Body of pancreas (tissue), 4 donors: ENCODE results near the gene ZNF862. TPM values are rescaled to one million over a fixed set of nuclear protein-coding genes. Genes with fewer than 3 reads are reported as not detected.
"Not testable (repeated sequence)": the region's sequence is repeated elsewhere in the genome, so short reads cannot be mapped to it uniquely, and the experiment has no call there.

Source experiments
- ATAC-seq: fragments of 150-250 bp; one replicate; pipeline ENCODE4 v1.9.1; 2016
- DNase-seq, 4 donors: peaks; one replicate each; pipeline ENCODE4 v3.0.0-alpha.2; 2019
- H3K27ac ChIP-seq, 4 donors: fragments of 200-600 bp; sonication (generic); 1 replicate in 3 of 4; 2 replicates in 1 of 4; pipeline versions ENCODE4 v1.5.1 to v1.6.1; 2016 to 2019; ENCODE audit warnings: mild to moderate bottlenecking in 1 of 4, mixed read lengths in 1 of 4, moderate library complexity in 1 of 4
- H3K27me3 ChIP-seq, 2 donors: fragments of 200-600 bp; sonication (generic); one replicate each; pipeline ENCODE4 v1.6.0; 2016; ENCODE audit warnings: mild to moderate bottlenecking in 1 of 2
- H3K36me3 ChIP-seq, 2 donors: fragments of 200-600 bp; sonication (generic); replicated peaks in 1 of 2; 2 replicates each; pipeline ENCODE4 v1.5.1; 2016; ENCODE audit warnings: low read depth in 2 of 2; ENCODE audit not compliant: insufficient read depth in 1 of 2
- H3K4me1 ChIP-seq: fragments of 200-600 bp; sonication (generic); one replicate; pipeline ENCODE4 v1.6.0; 2016
- H3K4me3 ChIP-seq, 2 donors: fragments of 200-600 bp; sonication (generic); 1 replicate in 1 of 2; 2 replicates in 1 of 2; pipeline ENCODE4 v1.5.1; 2016 to 2019
- H3K9me3 ChIP-seq, 3 donors: fragments of 200-600 bp; sonication (generic); 1 replicate in 2 of 3; 2 replicates in 1 of 3; pipeline ENCODE4 v1.5.1; 2016
- CTCF ChIP-seq, 7 experiments: fragments of 450-650 bp in 4 of 7; fragments of 200-600 bp in 3 of 7; sonication (generic) in 3 of 7; IDR thresholded peaks; one replicate each; pipeline ENCODE4 v1.5.1; 2016 to 2019; ENCODE audit warnings: antibody characterized with exemption in 7 of 7
- POLR2A ChIP-seq, 3 donors: fragments of 450-650 bp; IDR thresholded peaks; one replicate each; pipeline ENCODE4 v1.6.1; 2016; ENCODE audit warnings: antibody characterized with exemption in 3 of 3, mild to moderate bottlenecking in 2 of 3
- WGBS, 2 donors: methylation state at CpG; one replicate each; pipeline ENCODE4 v1.1.5; 2017; 5-methylcytosine and 5-hydroxymethylcytosine counted together
- intact Hi-C: fragments of 100-400 bp; cut with DNase I; formaldehyde crosslinking; loops from one replicate; pipeline ENCODE4 v1.15.1; 2023
- total RNA-seq, 2 donors: library from RNA; depleted of rRNA; stranded (reverse); fragments of >200 nt; gene quantifications; one replicate each; pipeline ENCODE4 v1.1.0, GENCODE V29; 2016

The ZNF862 gene
- total RNA-seq, 2 donors from 2014 or later: 10.9 to 18.8 TPM

GRCh38 chr7:149828357-149829309 is 9.5 kb upstream of the ZNF862 start:
- Histone ChIP-seq H3K27me3 (no peaks in the 10 kb centered on the region), H3K36me3 (no peaks in the 10 kb centered on the region), H3K4me1 (no peaks in the 10 kb centered on the region), H3K9me3 (no peaks in the 10 kb centered on the region), H3K4me3 (no peak overlapping the region), H3K27ac (no peak overlapping the region)
- no peak for ATAC-seq
- TF ChIP-seq POLR2A (IDR thresholded peaks at IDR 0.05) (no peak), CTCF (IDR thresholded peaks at IDR 0.05) (no peak)
- DNase-seq: no peak
- 74 to 75% methylated on average over 15 to 19 of the region's 19 CpGs for WGBS, 2 donors
- intact Hi-C loops: no loop called here

- H3K4me1 ChIP-seq, H3K27ac ChIP-seq, H3K36me3 ChIP-seq, H3K27me3 ChIP-seq, H3K9me3 ChIP-seq, H3K4me3 ChIP-seq, ATAC-seq, intact Hi-C loops, DNase-seq: not testable (repeated sequence)
- WGBS, 2 donors: 20 to 50% methylated on average over 1 of the region's 1 CpG
Observed at GRCh38 chr7:149830527-149830926, 7.6 kb upstream of the ZNF862 start.

GRCh38 chr7:149830997-149831740 is 7.0 kb upstream of the ZNF862 start:
- WGBS, 2 donors: 39 to 41% methylated on average over 10 to 11 of the region's 11 CpGs
- H3K9me3 ChIP-seq: no peaks in the 10 kb centered on the region
- no peaks in the 10 kb centered on the region for H3K36me3 ChIP-seq
- TF ChIP-seq CTCF (IDR thresholded peaks at IDR 0.05) (no peak), POLR2A (IDR thresholded peaks at IDR 0.05) (no peak)
- no peaks in the 10 kb centered on the region for H3K4me1 ChIP-seq
- DNase-seq (no peak), ATAC-seq (no peak)
- intact Hi-C loops: no loop called here
- H3K4me3 ChIP-seq: no peak overlapping the region
- H3K27ac ChIP-seq: no peak overlapping the region
- H3K27me3 ChIP-seq: no peaks in the 10 kb centered on the region

GRCh38 chr7:149831741-149832219 is 6.4 kb upstream of the ZNF862 start:
- DNase-seq: no peak
- no peak for TF ChIP-seq POLR2A (IDR thresholded peaks at IDR 0.05)
- TF ChIP-seq CTCF (IDR thresholded peaks at IDR 0.05): no peak
- H3K9me3 ChIP-seq: no peaks in the 10 kb centered on the region
- intact Hi-C loops: no loop called here
- no peaks in the 10 kb centered on the region for H3K4me1 ChIP-seq
- no peak for ATAC-seq
- no peaks in the 10 kb centered on the region for H3K36me3 ChIP-seq
- no peak overlapping the region for H3K27ac ChIP-seq
- H3K4me3 ChIP-seq: no peak overlapping the region
- WGBS, 2 donors: 72 to 75% methylated on average over 9 of the region's 9 CpGs
- H3K27me3 ChIP-seq: no peaks in the 10 kb centered on the region

- ATAC-seq (no peak), DNase-seq (peak in 1 of 4 donors; percentile 7)
- Histone ChIP-seq H3K27me3 (no peaks in the 10 kb centered on the region), H3K4me3 (no peak overlapping the region), H3K4me1 (no peaks in the 10 kb centered on the region), H3K27ac (no peak overlapping the region), H3K9me3 (no peaks in the 10 kb centered on the region), H3K36me3 (no peaks in the 10 kb centered on the region)
- intact Hi-C loops: no loop called here
- TF ChIP-seq CTCF (IDR thresholded peaks at IDR 0.05): no peak
- TF ChIP-seq POLR2A (IDR thresholded peaks at IDR 0.05): no peak
- 63 to 70% methylated on average over 13 of the region's 13 CpGs for WGBS, 2 donors
Observed at GRCh38 chr7:149832332-149833041, 5.7 kb upstream of the ZNF862 start.
